ENCODE results near the gene GJE1. TPM values are rescaled to one million over a fixed set of nuclear protein-coding genes. Genes with fewer than 3 reads are reported as not detected.

Gene GJE1
- total RNA-seq, 1 donor from 2014 or later = not detected

DNA sequence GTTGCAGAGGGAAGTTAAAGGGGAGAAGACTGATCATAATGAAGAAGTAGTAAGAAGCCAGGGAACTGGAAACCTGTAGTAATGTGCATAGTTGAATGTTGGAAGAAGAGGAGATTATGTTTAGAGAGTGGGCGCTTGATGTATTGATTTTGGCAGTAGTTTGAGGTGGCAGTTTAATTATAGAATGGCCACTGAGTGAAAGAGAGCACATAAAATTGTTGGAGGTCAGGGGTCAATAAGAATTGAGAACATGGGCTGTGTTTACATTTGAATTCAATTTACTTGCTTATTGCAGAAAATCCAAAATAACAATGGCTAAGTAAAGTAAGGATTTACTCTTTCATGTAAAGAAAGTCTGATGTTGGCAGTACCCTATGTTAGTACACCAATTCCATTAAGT is 30.1 kb downstream of the GJE1 start:
- intact Hi-C loops (cut with micrococcal nuclease) = no loop called here

DNA sequence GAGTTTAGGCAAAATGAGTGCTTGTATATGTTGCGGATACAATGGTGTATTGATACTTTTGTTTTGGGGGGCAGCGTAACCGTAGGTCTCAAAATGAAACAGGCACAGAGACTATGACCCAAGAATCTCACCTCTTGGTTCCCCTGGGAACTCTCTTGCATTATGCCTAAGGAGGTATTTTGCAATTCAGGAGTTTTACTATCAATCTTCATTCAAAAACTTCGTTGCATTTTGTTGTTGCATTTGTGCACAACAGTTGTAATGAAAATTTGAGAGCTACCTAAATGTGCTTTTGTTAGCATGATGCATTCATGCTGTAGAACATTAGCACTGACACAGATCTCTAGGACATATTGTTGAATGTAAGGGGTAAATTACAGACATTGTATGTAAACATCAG is 32.5 kb downstream of the GJE1 start:
- intact Hi-C loops (cut with micrococcal nuclease) = no loop called here

DNA sequence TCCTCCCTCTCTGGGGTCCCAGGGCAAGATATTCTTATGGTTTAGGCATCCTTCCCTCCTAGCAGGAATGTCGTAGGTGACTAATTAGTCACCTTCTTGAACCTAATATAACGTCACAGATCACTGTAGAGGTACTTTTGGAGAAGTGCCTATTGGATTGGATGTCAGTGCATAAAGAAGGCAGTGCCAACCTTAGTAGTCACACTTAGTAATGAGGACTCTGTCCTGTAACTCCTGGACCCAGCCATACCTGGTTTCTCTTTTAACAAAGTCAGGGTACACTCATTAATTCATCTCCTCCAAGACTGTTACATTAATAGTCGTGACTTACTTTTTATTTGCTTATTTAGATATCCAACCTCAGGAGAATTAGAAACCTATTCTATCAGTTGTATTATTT is 34.3 kb downstream of the GJE1 start:
- intact Hi-C loops (cut with micrococcal nuclease) = no loop called here

DNA sequence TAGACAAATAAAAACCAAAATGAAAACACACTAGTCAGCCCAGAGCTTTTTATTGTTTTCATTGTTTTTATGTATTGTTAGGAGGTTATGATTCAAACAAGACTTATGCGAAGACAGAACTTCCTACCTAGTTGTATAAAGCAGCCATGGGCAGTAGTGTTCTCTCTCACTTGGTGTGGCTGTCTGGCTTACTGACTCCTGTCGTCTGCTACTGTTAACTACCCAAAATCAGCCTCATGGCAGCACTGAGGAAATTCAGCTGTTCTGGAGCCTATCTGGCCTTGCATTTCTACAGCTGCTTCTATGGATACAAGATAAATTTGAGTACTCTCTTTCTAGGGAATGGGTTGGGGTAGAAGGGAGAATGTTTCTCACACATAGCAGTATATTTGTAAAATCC is 34.8 kb downstream of the GJE1 start:
- intact Hi-C loops (cut with micrococcal nuclease) = no loop called here

DNA sequence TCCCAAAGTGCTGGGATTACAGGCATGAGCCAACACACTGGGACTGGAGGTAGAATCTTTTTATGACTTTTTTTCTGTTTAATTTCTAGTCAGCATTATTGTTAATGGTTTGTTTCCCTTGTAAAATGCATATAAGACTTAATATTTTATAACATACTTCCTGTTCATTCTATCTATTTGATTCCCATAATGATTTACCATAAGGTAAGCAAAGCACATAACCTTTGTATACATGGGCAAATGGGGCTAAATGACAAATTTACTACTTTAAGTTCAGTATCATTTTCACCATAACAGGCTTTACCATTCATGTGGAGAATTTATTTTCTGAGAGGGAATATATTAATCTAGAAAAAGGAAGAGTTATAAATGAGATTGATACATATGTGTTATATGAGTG is 38.6 kb downstream of the GJE1 start:
- intact Hi-C loops (cut with micrococcal nuclease) = no loop called here

DNA sequence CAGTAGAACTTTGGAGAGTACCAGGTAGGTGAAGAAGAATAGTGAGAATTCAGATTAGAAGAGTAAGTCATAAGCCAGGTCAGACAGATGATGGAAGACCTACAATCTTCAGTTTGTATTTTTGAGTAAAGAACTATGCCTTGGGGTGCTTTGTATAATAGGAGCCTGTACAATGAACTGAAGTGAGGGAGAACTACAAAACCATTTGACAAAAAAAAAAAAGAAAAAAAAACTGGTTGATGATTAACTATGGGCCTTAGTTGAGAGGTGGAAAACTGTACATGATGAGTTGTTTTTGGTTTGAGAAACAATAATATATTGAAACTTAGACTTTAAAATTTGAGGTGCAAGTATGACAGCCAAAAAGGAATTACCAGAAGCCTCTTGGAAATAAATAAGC is 40.0 kb downstream of the GJE1 start:
- intact Hi-C loops (cut with micrococcal nuclease) = no loop called here

DNA sequence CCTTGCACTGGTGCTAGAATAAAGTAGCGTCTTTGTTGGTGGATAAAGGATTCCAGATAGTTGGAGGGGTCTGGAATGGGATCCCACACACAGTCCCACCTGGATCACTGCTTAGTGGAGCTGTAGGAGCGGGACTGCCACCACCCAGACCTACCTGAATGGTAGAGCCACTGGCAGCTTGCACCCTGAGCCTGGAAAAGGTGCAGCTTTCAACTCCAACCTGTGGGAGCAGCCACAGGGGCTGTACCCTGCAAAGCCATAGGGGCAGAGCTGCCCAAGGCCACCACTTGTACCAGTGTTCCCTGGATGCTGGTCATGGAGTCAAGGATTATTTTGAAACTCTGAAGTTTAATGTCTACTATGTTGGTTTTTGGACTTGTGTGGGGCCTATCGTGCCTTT is 41.3 kb downstream of the GJE1 start:
- intact Hi-C loops (cut with micrococcal nuclease) = no loop called here

DNA sequence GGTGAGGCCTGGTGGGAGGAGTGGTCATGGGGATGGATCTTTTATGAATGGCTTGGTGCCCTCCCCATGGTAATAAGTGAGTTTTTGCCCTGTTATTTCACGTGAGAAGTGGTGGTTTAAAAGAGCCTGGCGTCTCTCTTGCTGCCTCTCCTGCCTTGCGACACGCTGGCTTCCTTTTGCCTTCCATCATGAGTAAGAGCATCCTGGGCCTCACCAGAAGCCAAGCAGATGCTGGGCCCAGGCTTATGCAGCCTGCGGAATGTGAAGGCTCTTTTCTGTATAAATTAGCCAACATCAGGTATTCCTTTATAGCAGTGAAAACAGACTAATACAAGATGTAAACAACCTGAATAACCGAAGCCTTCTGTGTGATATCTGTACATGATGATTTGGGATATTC is 42.0 kb downstream of the GJE1 start:
- intact Hi-C loops (cut with micrococcal nuclease) = no loop called here

DNA sequence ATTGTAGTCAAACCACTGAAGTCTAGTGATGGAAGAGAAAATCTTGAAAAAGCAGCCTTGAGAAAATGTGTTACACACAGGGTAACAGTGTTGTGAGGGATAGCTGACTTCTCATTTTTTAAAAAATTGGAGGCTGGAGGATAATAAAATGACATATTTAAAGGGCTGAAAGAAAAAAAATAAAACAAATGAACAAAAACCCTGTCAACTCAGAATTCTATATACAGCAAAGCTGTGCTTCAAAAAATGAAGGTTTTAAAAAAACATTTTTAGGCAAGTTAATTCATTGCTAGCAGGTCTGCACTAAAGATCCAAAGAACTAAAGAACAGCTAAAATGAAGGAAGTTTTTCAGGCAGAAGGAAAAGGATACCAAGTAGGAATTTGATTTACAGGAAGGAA is 45.4 kb downstream of the GJE1 start:
- intact Hi-C loops (cut with micrococcal nuclease) = no loop called here

DNA sequence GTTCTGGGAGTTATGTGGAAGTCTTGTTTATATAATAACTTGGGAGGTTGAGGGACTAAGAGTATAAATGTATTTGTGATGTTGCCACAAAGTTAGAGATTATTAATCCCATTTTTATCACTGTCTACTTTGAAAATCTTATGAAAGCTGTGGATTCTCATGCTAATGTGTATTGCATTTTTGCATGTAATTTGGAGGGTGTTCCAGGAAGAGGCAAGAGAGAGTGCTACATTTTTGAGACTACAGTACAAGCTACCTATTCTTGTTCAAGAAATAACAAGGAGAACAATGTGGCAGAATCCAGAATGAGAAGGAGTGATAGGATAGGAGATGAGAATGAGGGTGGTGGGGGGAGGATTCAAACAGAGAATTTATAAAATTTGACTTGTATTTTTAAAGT is 49.3 kb downstream of the GJE1 start:
- intact Hi-C loops (cut with micrococcal nuclease) = no loop called here

DNA sequence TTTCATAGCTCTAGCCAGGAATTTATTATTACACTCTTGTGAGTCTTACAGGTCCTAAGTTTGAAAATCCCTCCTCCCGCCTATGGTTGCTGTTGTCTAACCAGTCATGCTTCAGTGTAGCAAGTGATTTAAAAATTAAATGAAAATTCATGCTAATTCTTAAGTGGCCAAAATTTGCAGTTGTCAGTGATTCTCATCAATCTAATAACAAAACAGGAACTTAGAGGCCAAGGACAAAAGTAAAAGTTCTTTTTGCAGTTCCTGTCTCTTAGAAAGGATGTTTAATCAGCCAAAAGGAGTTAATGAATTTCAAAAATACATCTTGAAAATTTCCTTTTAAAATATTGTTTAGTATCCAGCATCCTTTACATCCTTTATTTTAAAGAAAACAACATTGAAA is 50.6 kb downstream of the GJE1 start:
- intact Hi-C loops (cut with micrococcal nuclease) = no loop called here

DNA sequence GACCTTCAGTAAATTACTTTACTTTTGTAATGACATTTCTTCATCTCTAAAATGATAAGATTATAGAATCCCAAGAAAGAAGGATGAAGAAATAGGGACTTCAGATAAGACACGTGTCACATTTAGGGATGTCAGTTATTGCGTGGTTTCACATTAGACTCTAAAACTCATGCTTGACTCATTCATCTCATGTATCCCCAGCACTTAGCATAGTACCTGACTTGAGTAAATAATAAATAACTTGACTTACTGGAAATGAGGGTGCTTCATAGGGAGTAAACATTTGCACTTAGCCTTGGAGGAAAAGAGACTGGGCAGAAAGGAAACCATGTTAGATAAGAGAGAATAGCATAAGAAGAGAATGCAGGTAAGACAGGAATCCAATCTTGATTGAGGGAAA is 51.6 kb downstream of the GJE1 start:
- intact Hi-C loops (cut with micrococcal nuclease) = no loop called here

Other genes starting within 250 kb of the GJE1 start
- not detected in 2 replicates for gene NMBR, start 14.2 kb downstream of the GJE1 start, total RNA-seq
- gene VTA1, start 14.3 kb downstream of the GJE1 start, total RNA-seq = 41.7 and 43.5 TPM in 2 replicates
- gene ADGRG6, start 169.1 kb downstream of the GJE1 start, total RNA-seq = not detected in 2 replicates